Natural killer cell (primary cell): ENCODE data around the gene ETNK2. TPM values are rescaled to one million over a fixed set of nuclear protein-coding genes. Genes with fewer than 3 reads are reported as not detected.
A peak's percentile ranks its signal among the peaks of the same experiment; 100 is the strongest.

Source experiments
- ATAC-seq, 3 donors: fragments of 150-1000 bp in 2 of 3; fragments of 200-7000 bp in 1 of 3; cut with Tn5 transposase; 1 replicate in 1 of 3; 2 replicates in 2 of 3; pipeline ENCODE4 v1.10.0; 2021; ENCODE audit warnings: mild to moderate bottlenecking in 2 of 3, moderate library complexity in 2 of 3
- DNase-seq, 2 donors: peaks; one replicate each; pipeline versions ENCODE4 v3.0.0 to v3.0.0-alpha.2; 2013 to 2021; ENCODE audit warnings: mixed read lengths in 1 of 2
- H3K27ac ChIP-seq: one replicate; pipeline ENCODE4 v1.5.1; 2013; ENCODE audit warnings: mild to moderate bottlenecking, low read length
- H3K27me3 ChIP-seq: one replicate; pipeline ENCODE4 v1.6.1; 2013; ENCODE audit warnings: low read length; ENCODE audit not compliant: control insufficient read depth, insufficient read depth
- H3K36me3 ChIP-seq: one replicate; pipeline ENCODE4 v1.6.1; 2013; ENCODE audit warnings: low read length; ENCODE audit not compliant: control insufficient read depth, insufficient read depth
- H3K4me1 ChIP-seq: one replicate; pipeline ENCODE4 v1.6.1; 2013; ENCODE audit warnings: low read length; ENCODE audit not compliant: control insufficient read depth, insufficient read depth
- H3K4me3 ChIP-seq: one replicate; pipeline ENCODE4 v1.5.1; 2013; ENCODE audit warnings: low read length
- H3K9me3 ChIP-seq: one replicate; pipeline ENCODE4 v1.6.1; 2013; ENCODE audit warnings: low read length; ENCODE audit not compliant: control insufficient read depth, insufficient read depth
- H3K27ac Mint-ChIP-seq, 2 donors: one replicate each; pipeline ENCODE4 v1.8.0; 2022; ENCODE audit warnings: mild to moderate bottlenecking in 2 of 2, mixed read lengths in 2 of 2, moderate library complexity in 1 of 2
- H3K27me3 Mint-ChIP-seq, 2 donors: one replicate each; pipeline ENCODE4 v1.8.0; 2022; ENCODE audit warnings: low read depth in 2 of 2, mixed read lengths in 2 of 2
- H3K36me3 Mint-ChIP-seq: one replicate; pipeline ENCODE4 v1.8.0; 2022; ENCODE audit warnings: mixed read lengths
- H3K4me1 Mint-ChIP-seq, 2 donors: one replicate each; pipeline ENCODE4 v1.8.0; 2022; ENCODE audit warnings: mixed read lengths in 2 of 2
- H3K4me3 Mint-ChIP-seq: one replicate; pipeline ENCODE4 v1.8.0; 2022; ENCODE audit warnings: mild to moderate bottlenecking, moderate library complexity, mixed read lengths
- H3K9me3 Mint-ChIP-seq, 2 donors: one replicate each; pipeline ENCODE4 v1.8.0; 2022; ENCODE audit warnings: mixed read lengths in 2 of 2
- CTCF ChIP-seq: fragments of 200-600 bp; IDR thresholded peaks from one replicate; pipeline ENCODE4 v1.8.0; 2022; ENCODE audit warnings: antibody characterized with exemption
- WGBS: methylation state at CpG from one replicate; pipeline ENCODE4 v1.1.7; 2013; ENCODE audit warnings: missing lambda C conversion rate; ENCODE audit not compliant: insufficient coverage; 5-methylcytosine and 5-hydroxymethylcytosine counted together
- intact Hi-C: fragments of 100-400 bp; cut with micrococcal nuclease; formaldehyde crosslinking; loops from one replicate; pipeline ENCODE4 v1.14.2; 2022
- total RNA-seq, 4 donors: library from RNA; stranded (reverse); fragments of 120-200 nt in 1 of 4; gene quantifications; one replicate each; pipeline versions ENCODE4 v1.2.3 to v1.2.4, GENCODE V29; 2013 to 2022

The ETNK2 gene
- total RNA-seq, 3 donors from 2014 or later (not counting 1 experiment from before 2014, with no cell fraction given) = 5.1 to 5.8 (median 5.5) TPM

- H3K36me3 ChIP-seq = peaks cover 26% of the 10 kb centered on the region
- H3K36me3 Mint-ChIP-seq = no peaks in the 10 kb centered on the region
- intact Hi-C loops = no loop called here
- no peaks in the 10 kb centered on the region for H3K4me1 ChIP-seq
- H3K9me3 ChIP-seq = no peaks in the 10 kb centered on the region
- H3K27ac Mint-ChIP-seq = no peak overlapping the region
- no peaks in the 10 kb centered on the region for H3K27me3 ChIP-seq
- no peak overlapping the region for H3K4me3 Mint-ChIP-seq
- 82% methylated on average over 9 of the region's 9 CpGs for WGBS
- no peak overlapping the region for H3K27ac ChIP-seq
- TF ChIP-seq CTCF = no peak
- no peak overlapping the region for H3K4me3 ChIP-seq
- ATAC-seq (peak in 1 of 3 donors; percentile 57), DNase-seq (peak in 1 of 2 donors; percentile 32)
- H3K27me3 Mint-ChIP-seq = no peaks in the 10 kb centered on the region
- no peaks in the 10 kb centered on the region for H3K9me3 Mint-ChIP-seq
- peaks cover 2 to 6% of the 10 kb centered on the region in 2 donors for H3K4me1 Mint-ChIP-seq
These were observed 28.5 kb downstream of the ETNK2 start for GRCh38 chr1:204123376-204123775.

GRCh38 chr1:204121840-204122555 is 29.8 kb downstream of the ETNK2 start:
- peaks cover 0 to 5% of the 10 kb centered on the region in 2 donors for H3K4me1 Mint-ChIP-seq
- DNase-seq = no peak
- no peak overlapping the region for H3K4me3 ChIP-seq
- no peaks in the 10 kb centered on the region for H3K36me3 Mint-ChIP-seq
- ATAC-seq = no peak
- WGBS = 90% methylated on average over 17 of the region's 17 CpGs
- no peaks in the 10 kb centered on the region for H3K27me3 ChIP-seq
- TF ChIP-seq CTCF = no peak
- no peak overlapping the region for H3K27ac Mint-ChIP-seq
- intact Hi-C loops = no loop called here
- no peaks in the 10 kb centered on the region for H3K27me3 Mint-ChIP-seq
- H3K36me3 ChIP-seq = peaks cover 28% of the 10 kb centered on the region
- no peak overlapping the region for H3K27ac ChIP-seq
- no peaks in the 10 kb centered on the region for H3K9me3 Mint-ChIP-seq
- H3K4me3 Mint-ChIP-seq = no peak overlapping the region
- H3K4me1 ChIP-seq = no peaks in the 10 kb centered on the region
- no peaks in the 10 kb centered on the region for H3K9me3 ChIP-seq

- no peak for ATAC-seq
- Mint-ChIP-seq H3K36me3 (no peaks in the 10 kb centered on the region), H3K27me3 (no peaks in the 10 kb centered on the region), H3K4me3 (no peak overlapping the region), H3K4me1 (peaks cover 13 to 25% of the 10 kb centered on the region in 2 donors), H3K9me3 (no peaks in the 10 kb centered on the region), H3K27ac (no peak overlapping the region)
- no peak for TF ChIP-seq CTCF
- intact Hi-C loops = no loop called here
- H3K4me3 ChIP-seq = no peak overlapping the region
- H3K9me3 ChIP-seq = no peaks in the 10 kb centered on the region
- no peaks in the 10 kb centered on the region for H3K27me3 ChIP-seq
- H3K36me3 ChIP-seq = peaks cover 8% of the 10 kb centered on the region
- DNase-seq = no peak
- 98% methylated on average over 4 of the region's 4 CpGs for WGBS
- no peak overlapping the region for H3K27ac ChIP-seq
- peaks cover 8% of the 10 kb centered on the region for H3K4me1 ChIP-seq
These were observed 35.3 kb downstream of the ETNK2 start for GRCh38 chr1:204116539-204116938.

GRCh38 chr1:204115116-204115515 is 36.7 kb downstream of the ETNK2 start:
- Histone ChIP-seq H3K4me3 (no peak overlapping the region), H3K36me3 (peaks cover 8% of the 10 kb centered on the region), H3K9me3 (no peaks in the 10 kb centered on the region), H3K27ac (no peak overlapping the region), H3K27me3 (no peaks in the 10 kb centered on the region), H3K4me1 (peaks cover 8% of the 10 kb centered on the region)
- Mint-ChIP-seq H3K9me3 (no peaks in the 10 kb centered on the region), H3K27me3 (no peaks in the 10 kb centered on the region), H3K36me3 (no peaks in the 10 kb centered on the region), H3K4me3 (no peak overlapping the region), H3K27ac (peak overlapping the region in 1 of 2 donors; percentile 31), H3K4me1 (peaks cover 13 to 25% of the 10 kb centered on the region in 2 donors)
- DNase-seq = no peak
- 84% methylated on average over 4 of the region's 4 CpGs for WGBS
- intact Hi-C loops = no loop called here
- TF ChIP-seq CTCF = no peak
- no peak for ATAC-seq
